Natural killer cell (primary cell): ENCODE measurements around the gene TRIM42. TPM values are rescaled to one million over a fixed set of nuclear protein-coding genes. Genes with fewer than 3 reads are reported as not detected.

Experiments
- ATAC-seq, 3 donors: fragments of 150-1000 bp in 2 of 3; fragments of 200-7000 bp in 1 of 3; cut with Tn5 transposase; 1 replicate in 1 of 3; 2 replicates in 2 of 3; pipeline ENCODE4 v1.10.0; 2021; ENCODE audit warnings: mild to moderate bottlenecking in 2 of 3, moderate library complexity in 2 of 3
- DNase-seq, 2 donors: peaks; one replicate each; pipeline versions ENCODE4 v3.0.0 to v3.0.0-alpha.2; 2013 to 2021; ENCODE audit warnings: mixed read lengths in 1 of 2
- H3K27ac ChIP-seq: one replicate; pipeline ENCODE4 v1.5.1; 2013; ENCODE audit warnings: mild to moderate bottlenecking, low read length
- H3K27me3 ChIP-seq: one replicate; pipeline ENCODE4 v1.6.1; 2013; ENCODE audit warnings: low read length; ENCODE audit not compliant: control insufficient read depth, insufficient read depth
- H3K36me3 ChIP-seq: one replicate; pipeline ENCODE4 v1.6.1; 2013; ENCODE audit warnings: low read length; ENCODE audit not compliant: control insufficient read depth, insufficient read depth
- H3K4me1 ChIP-seq: one replicate; pipeline ENCODE4 v1.6.1; 2013; ENCODE audit warnings: low read length; ENCODE audit not compliant: control insufficient read depth, insufficient read depth
- H3K4me3 ChIP-seq: one replicate; pipeline ENCODE4 v1.5.1; 2013; ENCODE audit warnings: low read length
- H3K9me3 ChIP-seq: one replicate; pipeline ENCODE4 v1.6.1; 2013; ENCODE audit warnings: low read length; ENCODE audit not compliant: control insufficient read depth, insufficient read depth
- H3K27ac Mint-ChIP-seq, 2 donors: one replicate each; pipeline ENCODE4 v1.8.0; 2022; ENCODE audit warnings: mild to moderate bottlenecking in 2 of 2, mixed read lengths in 2 of 2, moderate library complexity in 1 of 2
- H3K27me3 Mint-ChIP-seq, 2 donors: one replicate each; pipeline ENCODE4 v1.8.0; 2022; ENCODE audit warnings: low read depth in 2 of 2, mixed read lengths in 2 of 2
- H3K36me3 Mint-ChIP-seq: one replicate; pipeline ENCODE4 v1.8.0; 2022; ENCODE audit warnings: mixed read lengths
- H3K4me1 Mint-ChIP-seq, 2 donors: one replicate each; pipeline ENCODE4 v1.8.0; 2022; ENCODE audit warnings: mixed read lengths in 2 of 2
- H3K4me3 Mint-ChIP-seq: one replicate; pipeline ENCODE4 v1.8.0; 2022; ENCODE audit warnings: mild to moderate bottlenecking, moderate library complexity, mixed read lengths
- H3K9me3 Mint-ChIP-seq, 2 donors: one replicate each; pipeline ENCODE4 v1.8.0; 2022; ENCODE audit warnings: mixed read lengths in 2 of 2
- WGBS: methylation state at CpG from one replicate; pipeline ENCODE4 v1.1.7; 2013; ENCODE audit warnings: missing lambda C conversion rate; ENCODE audit not compliant: insufficient coverage; 5-methylcytosine and 5-hydroxymethylcytosine counted together
- intact Hi-C: fragments of 100-400 bp; cut with micrococcal nuclease; formaldehyde crosslinking; loops from one replicate; pipeline ENCODE4 v1.14.2; 2022
- total RNA-seq, 4 donors: library from RNA; stranded (reverse); fragments of 120-200 nt in 1 of 4; gene quantifications; one replicate each; pipeline versions ENCODE4 v1.2.3 to v1.2.4, GENCODE V29; 2013 to 2022
- TF ChIP-seq, protein P1 (sequence below): fragments of 200-600 bp; IDR thresholded peaks from one replicate; pipeline ENCODE4 v1.8.0; 2022; ENCODE audit warnings: antibody characterized with exemption

The TRIM42 gene
- total RNA-seq, 3 donors from 2014 or later (not counting 1 experiment from before 2014, with no cell fraction given): not detected

DNA sequence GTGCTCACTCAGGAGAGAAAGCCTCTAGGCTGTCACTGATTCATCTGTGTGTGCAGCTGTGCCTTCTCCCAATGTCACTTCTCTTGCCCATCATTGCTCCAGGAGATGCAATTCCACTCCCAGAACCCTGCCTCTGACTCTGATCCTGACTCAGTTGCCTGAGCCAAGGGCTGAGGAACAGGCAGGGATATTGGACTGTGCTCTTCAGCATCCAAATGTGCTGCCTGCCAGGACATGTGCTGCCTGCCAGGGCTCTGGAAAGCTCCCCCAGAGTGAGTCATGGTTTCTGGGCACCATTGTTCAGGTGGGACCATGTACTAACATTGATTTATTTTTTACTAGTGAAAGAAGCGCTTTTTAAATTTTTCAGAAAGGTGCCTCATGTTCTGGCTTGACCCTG, 71.0 kb downstream of the TRIM42 start:
- no peak for ATAC-seq
- Histone ChIP-seq H3K27ac (no peak overlapping the region), H3K4me1 (peaks cover under 1% of the 10 kb centered on the region), H3K9me3 (no peaks in the 10 kb centered on the region), H3K36me3 (no peaks in the 10 kb centered on the region), H3K27me3 (no peaks in the 10 kb centered on the region), H3K4me3 (no peak overlapping the region)
- Mint-ChIP-seq H3K27me3 (peaks cover 12 to 28% of the 10 kb centered on the region in 2 donors), H3K27ac (no peak overlapping the region), H3K4me3 (no peak overlapping the region), H3K4me1 (peaks cover 0 to under 1% of the 10 kb centered on the region in 2 donors), H3K36me3 (no peaks in the 10 kb centered on the region), H3K9me3 (peaks cover 0 to 2% of the 10 kb centered on the region in 2 donors)
- DNase-seq: no peak
- TF ChIP-seq, protein P1, sequence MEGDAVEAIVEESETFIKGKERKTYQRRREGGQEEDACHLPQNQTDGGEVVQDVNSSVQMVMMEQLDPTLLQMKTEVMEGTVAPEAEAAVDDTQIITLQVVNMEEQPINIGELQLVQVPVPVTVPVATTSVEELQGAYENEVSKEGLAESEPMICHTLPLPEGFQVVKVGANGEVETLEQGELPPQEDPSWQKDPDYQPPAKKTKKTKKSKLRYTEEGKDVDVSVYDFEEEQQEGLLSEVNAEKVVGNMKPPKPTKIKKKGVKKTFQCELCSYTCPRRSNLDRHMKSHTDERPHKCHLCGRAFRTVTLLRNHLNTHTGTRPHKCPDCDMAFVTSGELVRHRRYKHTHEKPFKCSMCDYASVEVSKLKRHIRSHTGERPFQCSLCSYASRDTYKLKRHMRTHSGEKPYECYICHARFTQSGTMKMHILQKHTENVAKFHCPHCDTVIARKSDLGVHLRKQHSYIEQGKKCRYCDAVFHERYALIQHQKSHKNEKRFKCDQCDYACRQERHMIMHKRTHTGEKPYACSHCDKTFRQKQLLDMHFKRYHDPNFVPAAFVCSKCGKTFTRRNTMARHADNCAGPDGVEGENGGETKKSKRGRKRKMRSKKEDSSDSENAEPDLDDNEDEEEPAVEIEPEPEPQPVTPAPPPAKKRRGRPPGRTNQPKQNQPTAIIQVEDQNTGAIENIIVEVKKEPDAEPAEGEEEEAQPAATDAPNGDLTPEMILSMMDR: no peak
- intact Hi-C loops: no loop called here
- 80% methylated on average over 1 of the region's 1 CpG for WGBS
